Measurements from ENCODE around the gene ATF4. TPM values are rescaled to one million over a fixed set of nuclear protein-coding genes. Genes with fewer than 3 reads are reported as not detected.

Gene ATF4
- total RNA-seq, 1 donor from 2014 or later = 363 TPM

- Mint-ChIP-seq H3K36me3 (ENCODE audit: low read depth) (no peaks in the 10 kb centered on the region), H3K4me1 (peaks cover 9% of the 10 kb centered on the region), H3K4me3 (no peak overlapping the region), H3K9me3 (no peaks in the 10 kb centered on the region), H3K27me3 (peaks cover 40% of the 10 kb centered on the region), H3K27ac (no peak overlapping the region)
- DNase-seq (no peak), ATAC-seq (ENCODE audit: low read depth) (no peak)
- intact Hi-C loops (cut with micrococcal nuclease) = no loop called here
- ChIA-PET POLR2A (no interaction called here), CTCF (interaction anchor here (1.0 to 2.3 kb wide), 3 partner anchors 382 to 477 kb away, joined by 3 to 11 read pairs (median 4); no protein-coding TSS in a partner anchor)
- no peak for TF ChIP-seq CTCF (IDR thresholded peaks at IDR 0.05)
Observed at GRCh38 chr22:39559456-39560105, 39.2 kb downstream of the ATF4 start.

- DNase-seq = no peak
- H3K9me3 Mint-ChIP-seq = no peaks in the 10 kb centered on the region
- ChIA-PET CTCF (interaction anchor here (1.0 to 2.3 kb wide), 3 partner anchors 382 to 476 kb away, joined by 3 to 11 read pairs (median 4); no protein-coding TSS in a partner anchor), POLR2A (no interaction called here)
- no peak for TF ChIP-seq CTCF (IDR thresholded peaks at IDR 0.05)
- H3K4me1 Mint-ChIP-seq = peaks cover 9% of the 10 kb centered on the region
- no peak overlapping the region for H3K27ac Mint-ChIP-seq
- H3K27me3 Mint-ChIP-seq = peaks cover 39% of the 10 kb centered on the region
- no peak overlapping the region for H3K4me3 Mint-ChIP-seq
- no peaks in the 10 kb centered on the region for H3K36me3 Mint-ChIP-seq (ENCODE audit: low read depth)
- ATAC-seq (ENCODE audit: low read depth) = no peak
- intact Hi-C loops (cut with micrococcal nuclease) = no loop called here
Observed at GRCh38 chr22:39560127-39560526, 39.8 kb downstream of the ATF4 start.

DNA sequence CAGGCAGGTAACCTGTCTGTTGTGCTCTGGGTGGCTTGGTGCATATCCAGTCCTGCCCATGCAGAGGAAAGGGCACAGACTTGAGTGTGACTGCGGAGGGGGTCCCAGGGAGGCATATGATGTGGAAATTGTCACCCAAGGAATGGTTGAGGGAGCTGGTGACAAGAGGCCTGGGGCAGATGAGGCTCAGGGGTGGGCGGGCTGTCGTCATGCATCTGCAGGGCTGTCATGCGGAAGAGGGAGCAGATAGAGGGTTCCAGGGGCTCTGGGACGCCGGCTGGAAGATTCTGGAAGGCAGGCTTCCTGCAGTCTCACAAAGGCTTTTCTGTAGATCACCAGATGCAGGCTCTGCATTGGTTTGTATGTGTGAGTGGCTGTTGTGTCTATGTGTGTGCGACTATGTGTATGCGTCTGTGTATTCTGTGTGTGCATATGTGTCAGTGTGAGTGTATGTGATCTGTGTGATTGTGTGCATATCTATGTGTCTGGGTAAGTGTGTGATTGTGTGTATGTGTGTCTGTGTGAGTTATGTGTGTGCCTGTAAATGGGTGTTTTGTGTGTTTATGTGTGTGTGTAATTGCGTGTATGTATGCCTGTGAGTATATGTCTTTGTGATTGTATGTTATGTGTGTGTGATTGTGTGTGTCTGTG is 42.6 kb downstream of the ATF4 start:
- DNase-seq (no peak), ATAC-seq (ENCODE audit: low read depth) (no peak)
- H3K27me3 Mint-ChIP-seq = peaks cover 21% of the 10 kb centered on the region
- ChIA-PET POLR2A (no interaction called here), CTCF (interaction anchor here (1.3 kb wide), 1 partner anchor 28 kb away, joined by 3 read pairs; no protein-coding TSS in a partner anchor)
- H3K36me3 Mint-ChIP-seq (ENCODE audit: low read depth) = no peaks in the 10 kb centered on the region
- peaks cover 18% of the 10 kb centered on the region for H3K4me1 Mint-ChIP-seq
- peaks cover 6% of the 10 kb centered on the region for H3K9me3 Mint-ChIP-seq
- intact Hi-C loops (cut with micrococcal nuclease) = no loop called here
- H3K27ac Mint-ChIP-seq = no peak overlapping the region
- no peak overlapping the region for H3K4me3 Mint-ChIP-seq
- TF ChIP-seq CTCF (IDR thresholded peaks at IDR 0.05) = no peak

GRCh38 chr22:39563571-39564428 is 43.4 kb downstream of the ATF4 start:
- no peak for ATAC-seq (ENCODE audit: low read depth)
- TF ChIP-seq CTCF (IDR thresholded peaks at IDR 0.05) = no peak
- ChIA-PET CTCF (no interaction called here), POLR2A (no interaction called here)
- Mint-ChIP-seq H3K27ac (no peak overlapping the region), H3K27me3 (peaks cover 16% of the 10 kb centered on the region), H3K4me3 (no peak overlapping the region), H3K36me3 (ENCODE audit: low read depth) (no peaks in the 10 kb centered on the region), H3K9me3 (peaks cover 6% of the 10 kb centered on the region), H3K4me1 (peaks cover 15% of the 10 kb centered on the region)
- intact Hi-C loops (cut with micrococcal nuclease) = no loop called here
- DNase-seq = no peak

All from activated B cell treated with CpG ODN at 0.5 μM for 24 hours (primary cell).